ENCODE results near the gene OCRL.

OCRL gene

GRCh38 chrX:129576539-129576938, 36.5 kb downstream of the OCRL start:
- Histone ChIP-seq H3K4me3 (ENCODE audit: low read depth in 1 of 2, low read length in 1 of 2) (no peak overlapping the region), H3K4me1 (ENCODE audit: control insufficient read depth in 1 of 2, insufficient read depth in 1 of 2, low read depth in 1 of 2, low read length in 1 of 2) (no peaks in the 10 kb centered on the region), H3K9me3 (no peaks in the 10 kb centered on the region), H3K27ac (no peak overlapping the region), H3K36me3 (peaks cover 20% of the 10 kb centered on the region), H3K27me3 (no peaks in the 10 kb centered on the region)
- TF ChIP-seq CTCF (IDR thresholded peaks at IDR 0.05): no peak

- Histone ChIP-seq H3K27me3 (no peaks in the 10 kb centered on the region), H3K36me3 (peaks cover 20% of the 10 kb centered on the region), H3K4me3 (ENCODE audit: low read depth in 1 of 2, low read length in 1 of 2) (no peak overlapping the region), H3K27ac (no peak overlapping the region), H3K4me1 (ENCODE audit: control insufficient read depth in 1 of 2, insufficient read depth in 1 of 2, low read depth in 1 of 2, low read length in 1 of 2) (no peaks in the 10 kb centered on the region), H3K9me3 (no peaks in the 10 kb centered on the region)
- TF ChIP-seq CTCF (IDR thresholded peaks at IDR 0.05): no peak
Measured at GRCh38 chrX:129577473-129577872, 37.4 kb downstream of the OCRL start.

GRCh38 chrX:129577877-129578276, 37.8 kb downstream of the OCRL start:
- no peak overlapping the region for H3K27ac ChIP-seq
- no peaks in the 10 kb centered on the region for H3K27me3 ChIP-seq
- H3K9me3 ChIP-seq: no peaks in the 10 kb centered on the region
- no peak overlapping the region for H3K4me3 ChIP-seq (ENCODE audit: low read depth in 1 of 2, low read length in 1 of 2)
- H3K4me1 ChIP-seq (ENCODE audit: control insufficient read depth in 1 of 2, insufficient read depth in 1 of 2, low read depth in 1 of 2, low read length in 1 of 2): no peaks in the 10 kb centered on the region
- peaks cover 20% of the 10 kb centered on the region for H3K36me3 ChIP-seq
- no peak for TF ChIP-seq CTCF (IDR thresholded peaks at IDR 0.05)

GRCh38 chrX:129581904-129582303, 41.8 kb downstream of the OCRL start:
- no peak for TF ChIP-seq CTCF (IDR thresholded peaks at IDR 0.05)
- no peaks in the 10 kb centered on the region for H3K4me1 ChIP-seq (ENCODE audit: control insufficient read depth in 1 of 2, insufficient read depth in 1 of 2, low read depth in 1 of 2, low read length in 1 of 2)
- H3K4me3 ChIP-seq (ENCODE audit: low read depth in 1 of 2, low read length in 1 of 2): no peak overlapping the region
- H3K27ac ChIP-seq: no peak overlapping the region
- H3K36me3 ChIP-seq: peaks cover 3% of the 10 kb centered on the region
- no peaks in the 10 kb centered on the region for H3K27me3 ChIP-seq
- no peaks in the 10 kb centered on the region for H3K9me3 ChIP-seq

- Histone ChIP-seq H3K36me3 (no peaks in the 10 kb centered on the region), H3K4me3 (ENCODE audit: low read depth in 1 of 2, low read length in 1 of 2) (no peak overlapping the region), H3K27me3 (no peaks in the 10 kb centered on the region), H3K9me3 (no peaks in the 10 kb centered on the region), H3K4me1 (ENCODE audit: control insufficient read depth in 1 of 2, insufficient read depth in 1 of 2, low read depth in 1 of 2, low read length in 1 of 2) (peaks cover 13% of the 10 kb centered on the region in 2 experiments), H3K27ac (no peak overlapping the region)
- no peak for TF ChIP-seq CTCF (IDR thresholded peaks at IDR 0.05)
Measured at GRCh38 chrX:129585167-129585566, 45.1 kb downstream of the OCRL start.

GRCh38 chrX:129585691-129586090, 45.6 kb downstream of the OCRL start:
- peaks cover 18% of the 10 kb centered on the region in 2 experiments for H3K4me1 ChIP-seq (ENCODE audit: control insufficient read depth in 1 of 2, insufficient read depth in 1 of 2, low read depth in 1 of 2, low read length in 1 of 2)
- H3K27me3 ChIP-seq: no peaks in the 10 kb centered on the region
- H3K36me3 ChIP-seq: no peaks in the 10 kb centered on the region
- no peaks in the 10 kb centered on the region for H3K9me3 ChIP-seq
- TF ChIP-seq CTCF (IDR thresholded peaks at IDR 0.05): no peak
- H3K27ac ChIP-seq: no peak overlapping the region
- no peak overlapping the region for H3K4me3 ChIP-seq (ENCODE audit: low read depth in 1 of 2, low read length in 1 of 2)

Measured in neutrophil (primary cell).